ENCODE data around the gene SART3.

DNA sequence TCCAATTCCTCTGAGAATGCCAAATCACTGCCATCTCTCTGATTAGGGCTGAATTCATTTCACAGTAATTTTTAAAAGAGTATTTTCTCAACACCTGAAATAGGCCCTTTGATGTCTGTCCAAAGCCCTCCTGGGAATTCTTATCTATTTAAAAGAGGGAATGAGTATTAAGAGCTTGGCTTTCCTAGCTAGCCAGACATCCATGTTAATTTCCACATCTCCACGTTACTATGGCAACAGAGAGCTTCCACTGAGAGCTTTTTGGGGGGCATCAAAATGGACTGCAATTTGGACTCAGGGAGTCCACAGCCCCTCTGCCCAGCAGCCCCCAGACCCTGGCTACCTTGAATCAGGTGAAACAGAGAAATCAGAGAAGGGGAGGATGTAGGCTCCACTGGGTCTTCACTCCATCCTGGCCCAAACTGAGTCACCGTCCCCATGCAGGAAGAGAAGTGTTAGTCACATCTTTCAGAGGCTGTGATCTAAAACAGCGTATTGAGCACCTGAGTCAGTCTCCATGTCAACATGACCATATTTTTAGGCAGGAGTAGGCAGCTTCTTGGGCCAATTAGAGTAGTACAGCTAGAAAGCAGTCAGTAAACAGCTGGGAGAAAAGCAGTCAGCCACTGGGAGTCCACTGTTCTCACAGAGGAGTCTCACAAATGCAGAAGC lies 52.9 kb downstream of the SART3 start:
- TF ChIP-seq, protein P1, sequence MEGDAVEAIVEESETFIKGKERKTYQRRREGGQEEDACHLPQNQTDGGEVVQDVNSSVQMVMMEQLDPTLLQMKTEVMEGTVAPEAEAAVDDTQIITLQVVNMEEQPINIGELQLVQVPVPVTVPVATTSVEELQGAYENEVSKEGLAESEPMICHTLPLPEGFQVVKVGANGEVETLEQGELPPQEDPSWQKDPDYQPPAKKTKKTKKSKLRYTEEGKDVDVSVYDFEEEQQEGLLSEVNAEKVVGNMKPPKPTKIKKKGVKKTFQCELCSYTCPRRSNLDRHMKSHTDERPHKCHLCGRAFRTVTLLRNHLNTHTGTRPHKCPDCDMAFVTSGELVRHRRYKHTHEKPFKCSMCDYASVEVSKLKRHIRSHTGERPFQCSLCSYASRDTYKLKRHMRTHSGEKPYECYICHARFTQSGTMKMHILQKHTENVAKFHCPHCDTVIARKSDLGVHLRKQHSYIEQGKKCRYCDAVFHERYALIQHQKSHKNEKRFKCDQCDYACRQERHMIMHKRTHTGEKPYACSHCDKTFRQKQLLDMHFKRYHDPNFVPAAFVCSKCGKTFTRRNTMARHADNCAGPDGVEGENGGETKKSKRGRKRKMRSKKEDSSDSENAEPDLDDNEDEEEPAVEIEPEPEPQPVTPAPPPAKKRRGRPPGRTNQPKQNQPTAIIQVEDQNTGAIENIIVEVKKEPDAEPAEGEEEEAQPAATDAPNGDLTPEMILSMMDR (IDR thresholded peaks at IDR 0.05): no peak
- no peak for TF ChIP-seq POLR2A (IDR thresholded peaks at IDR 0.05; ENCODE audit: low read depth)
